Cardiac muscle cell (in vitro differentiated cells and primary cell): ENCODE measurements around the gene PLA1A. TPM values are rescaled to one million over a fixed set of nuclear protein-coding genes. Genes with fewer than 3 reads are reported as not detected.

Experiments used
- DNase-seq, 2 donors: peaks; one replicate each; pipeline versions ENCODE4 v3.0.0 to v3.0.0-alpha.2; 2010 to 2017; ENCODE audit warnings: low read depth in 1 of 2, low spot score in 1 of 2
- H3K27ac ChIP-seq: fragments of 200-600 bp; sonication (generic); 2 replicates; pipeline ENCODE4 v1.5.1; 2016
- H3K27me3 ChIP-seq: fragments of 200-600 bp; sonication (generic); 2 replicates; pipeline ENCODE4 v1.6.0; 2016; ENCODE audit warnings: control low read depth
- H3K36me3 ChIP-seq: fragments of 200-600 bp; sonication (generic); 2 replicates; pipeline ENCODE4 v1.5.1; 2016; ENCODE audit warnings: control low read depth
- H3K4me1 ChIP-seq: fragments of 200-600 bp; sonication (generic); 2 replicates; pipeline ENCODE4 v1.8.1; 2017; ENCODE audit warnings: low read depth, mild to moderate bottlenecking, mixed run types
- H3K4me3 ChIP-seq: fragments of 200-600 bp; sonication (generic); 2 replicates; pipeline ENCODE4 v1.5.1; 2016; ENCODE audit warnings: mild to moderate bottlenecking
- H3K9me3 ChIP-seq: fragments of 200-600 bp; sonication (generic); 2 replicates; pipeline ENCODE4 v1.5.1; 2017; ENCODE audit warnings: low read depth, mild to moderate bottlenecking, control low read depth
- polyA plus RNA-seq: library from polyadenylated mRNA; unstranded; fragments of >200 nt; fragmentation: Nextera tagmentation; extraction: Ambion mirVana; gene quantifications from 2 replicates; pipeline ENCODE4 v1.2.1, GENCODE V29; 2016
- total RNA-seq: library from RNA; depleted of rRNA; stranded (reverse); fragments of >200 nt; gene quantifications from 2 replicates; pipeline ENCODE4 v1.2.3, GENCODE V29; 2016
- TF ChIP-seq, protein P1 (sequence below): IDR thresholded peaks from 2 replicates; pipeline ENCODE4 v1.5.1; 2012; ENCODE audit warnings: low read depth, mild to moderate bottlenecking, low read length

Gene PLA1A
- total and polyA plus RNA-seq, 2 experiments from 2014 or later = 0.07 TPM; not detected in 1

DNA sequence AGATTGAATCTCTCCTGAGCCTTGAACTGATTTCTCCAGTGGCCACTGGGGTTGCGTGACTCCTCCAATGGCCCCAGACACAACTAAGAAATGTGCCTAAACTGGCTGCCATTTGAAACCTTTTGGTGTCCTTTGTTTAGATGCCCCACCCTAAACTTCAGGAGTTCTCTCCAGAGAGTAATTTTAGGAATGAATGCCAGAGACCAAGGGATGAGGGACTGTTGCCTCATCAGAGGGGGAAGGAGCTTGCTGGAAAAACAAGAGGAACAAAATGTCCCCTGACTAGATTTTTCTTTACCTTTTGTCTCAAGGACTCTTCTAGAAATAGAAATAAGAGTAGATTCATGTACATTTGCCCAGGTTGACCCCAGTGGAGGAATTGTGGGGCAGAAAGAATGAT, 26.5 kb upstream of the PLA1A start:
- TF ChIP-seq, protein P1, sequence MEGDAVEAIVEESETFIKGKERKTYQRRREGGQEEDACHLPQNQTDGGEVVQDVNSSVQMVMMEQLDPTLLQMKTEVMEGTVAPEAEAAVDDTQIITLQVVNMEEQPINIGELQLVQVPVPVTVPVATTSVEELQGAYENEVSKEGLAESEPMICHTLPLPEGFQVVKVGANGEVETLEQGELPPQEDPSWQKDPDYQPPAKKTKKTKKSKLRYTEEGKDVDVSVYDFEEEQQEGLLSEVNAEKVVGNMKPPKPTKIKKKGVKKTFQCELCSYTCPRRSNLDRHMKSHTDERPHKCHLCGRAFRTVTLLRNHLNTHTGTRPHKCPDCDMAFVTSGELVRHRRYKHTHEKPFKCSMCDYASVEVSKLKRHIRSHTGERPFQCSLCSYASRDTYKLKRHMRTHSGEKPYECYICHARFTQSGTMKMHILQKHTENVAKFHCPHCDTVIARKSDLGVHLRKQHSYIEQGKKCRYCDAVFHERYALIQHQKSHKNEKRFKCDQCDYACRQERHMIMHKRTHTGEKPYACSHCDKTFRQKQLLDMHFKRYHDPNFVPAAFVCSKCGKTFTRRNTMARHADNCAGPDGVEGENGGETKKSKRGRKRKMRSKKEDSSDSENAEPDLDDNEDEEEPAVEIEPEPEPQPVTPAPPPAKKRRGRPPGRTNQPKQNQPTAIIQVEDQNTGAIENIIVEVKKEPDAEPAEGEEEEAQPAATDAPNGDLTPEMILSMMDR = no peak
- H3K9me3 ChIP-seq = no peaks in the 10 kb centered on the region
- H3K27ac ChIP-seq = no peak overlapping the region
- no peaks in the 10 kb centered on the region for H3K36me3 ChIP-seq
- no peak for DNase-seq
- no peaks in the 10 kb centered on the region for H3K27me3 ChIP-seq
- H3K4me3 ChIP-seq = no peak overlapping the region
- no peaks in the 10 kb centered on the region for H3K4me1 ChIP-seq

DNA sequence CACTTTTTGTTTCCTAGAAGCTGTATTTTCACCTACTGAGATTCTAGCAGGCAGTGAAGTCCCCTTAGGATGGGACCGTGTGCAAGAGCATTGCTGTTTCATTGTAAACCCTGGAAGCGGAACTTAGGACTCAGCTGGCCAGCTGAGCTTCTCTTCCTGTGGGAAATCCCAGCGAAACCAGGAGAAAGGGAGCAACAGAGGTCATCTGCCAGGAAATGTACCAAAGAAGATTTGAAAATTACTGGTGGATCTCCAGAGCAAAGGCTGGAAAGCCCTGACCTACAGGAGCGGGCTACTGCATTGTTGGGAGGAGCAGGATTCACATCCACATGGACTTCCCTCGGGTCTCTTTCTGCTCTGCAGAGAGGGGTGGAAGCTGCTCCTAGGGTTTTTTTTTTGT, 26.0 kb upstream of the PLA1A start:
- Histone ChIP-seq H3K27me3 (no peaks in the 10 kb centered on the region), H3K9me3 (no peaks in the 10 kb centered on the region), H3K4me3 (no peak overlapping the region), H3K27ac (no peak overlapping the region), H3K36me3 (no peaks in the 10 kb centered on the region), H3K4me1 (no peaks in the 10 kb centered on the region)
- DNase-seq = no peak
- TF ChIP-seq, protein P1 = no peak

DNA sequence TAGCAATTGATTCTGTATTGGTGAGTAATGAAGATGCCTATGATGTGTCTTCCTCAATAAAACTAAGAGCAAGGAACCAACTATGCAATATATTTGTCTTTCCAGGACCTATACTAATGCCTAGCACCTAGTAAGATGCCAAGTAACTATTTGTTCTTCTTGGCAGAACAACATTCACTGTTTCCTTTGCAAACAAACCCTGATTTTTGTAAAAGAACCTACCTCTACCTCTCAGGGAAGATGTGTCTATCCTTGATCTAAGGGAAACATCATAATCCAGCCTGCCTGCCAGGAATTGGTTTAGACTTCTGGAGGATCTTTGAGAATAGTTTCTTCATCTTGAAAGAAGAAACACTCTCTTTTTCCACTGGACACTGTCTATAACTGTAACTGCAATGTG, 22.2 kb upstream of the PLA1A start:
- H3K9me3 ChIP-seq = no peaks in the 10 kb centered on the region
- H3K36me3 ChIP-seq = no peaks in the 10 kb centered on the region
- no peaks in the 10 kb centered on the region for H3K27me3 ChIP-seq
- TF ChIP-seq, protein P1 = no peak
- no peak for DNase-seq
- no peaks in the 10 kb centered on the region for H3K4me1 ChIP-seq
- H3K27ac ChIP-seq = no peak overlapping the region
- H3K4me3 ChIP-seq = no peak overlapping the region

DNA sequence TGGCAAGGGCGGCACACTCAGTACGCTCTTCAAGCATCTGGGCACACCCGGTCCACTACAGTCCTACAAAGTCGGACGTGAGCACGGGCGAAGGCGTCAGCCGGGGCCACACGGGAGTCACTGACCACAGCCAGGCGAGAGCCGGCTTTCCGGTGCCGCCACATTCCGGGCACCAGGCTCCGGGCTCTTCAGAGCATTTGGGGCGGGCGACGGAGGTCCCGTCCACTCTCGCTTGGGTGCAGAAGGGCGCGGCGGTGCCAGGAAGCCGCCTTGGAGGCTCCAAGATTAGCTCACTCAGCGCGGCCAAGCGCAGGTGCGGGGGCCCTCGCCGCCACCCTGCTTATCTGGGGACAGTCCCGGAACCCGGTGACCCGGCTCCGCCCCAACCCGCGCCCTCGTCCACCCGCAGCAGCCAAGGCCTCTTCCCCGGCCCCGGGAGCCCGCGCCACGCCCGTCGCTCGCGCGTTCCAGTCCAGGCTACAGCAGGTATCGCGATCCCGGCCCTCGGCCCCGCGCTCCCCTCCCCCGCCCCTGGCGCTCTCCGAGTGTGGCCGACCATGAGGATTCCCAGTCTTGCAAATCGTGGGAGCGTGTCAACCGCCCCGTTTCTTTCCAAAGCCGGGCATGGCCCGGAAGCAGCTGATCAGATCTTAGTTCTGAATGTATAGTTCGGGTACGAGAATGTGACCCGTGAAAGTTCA, 18.2 kb upstream of the PLA1A start, which contains the start of gene ADPRH:
Gene ADPRH (plus strand): TSS at position 127 of the 701 bp plus-strand sequence. CDS start 2,678 bp downstream, outside the sequence.
- peak within 1 kb of the TSS; percentile 38 for H3K4me3 ChIP-seq
- no peaks in the 10 kb centered on the region for H3K9me3 ChIP-seq
- H3K36me3 ChIP-seq = no peaks in the 10 kb centered on the region
- H3K27ac ChIP-seq = peak within 1 kb of the TSS; percentile 64
- peak; percentile 81 to 85 for DNase-seq
- no peaks in the 10 kb centered on the region for H3K4me1 ChIP-seq
- H3K27me3 ChIP-seq = no peaks in the 10 kb centered on the region
- TF ChIP-seq, protein P1 = no peak

DNA sequence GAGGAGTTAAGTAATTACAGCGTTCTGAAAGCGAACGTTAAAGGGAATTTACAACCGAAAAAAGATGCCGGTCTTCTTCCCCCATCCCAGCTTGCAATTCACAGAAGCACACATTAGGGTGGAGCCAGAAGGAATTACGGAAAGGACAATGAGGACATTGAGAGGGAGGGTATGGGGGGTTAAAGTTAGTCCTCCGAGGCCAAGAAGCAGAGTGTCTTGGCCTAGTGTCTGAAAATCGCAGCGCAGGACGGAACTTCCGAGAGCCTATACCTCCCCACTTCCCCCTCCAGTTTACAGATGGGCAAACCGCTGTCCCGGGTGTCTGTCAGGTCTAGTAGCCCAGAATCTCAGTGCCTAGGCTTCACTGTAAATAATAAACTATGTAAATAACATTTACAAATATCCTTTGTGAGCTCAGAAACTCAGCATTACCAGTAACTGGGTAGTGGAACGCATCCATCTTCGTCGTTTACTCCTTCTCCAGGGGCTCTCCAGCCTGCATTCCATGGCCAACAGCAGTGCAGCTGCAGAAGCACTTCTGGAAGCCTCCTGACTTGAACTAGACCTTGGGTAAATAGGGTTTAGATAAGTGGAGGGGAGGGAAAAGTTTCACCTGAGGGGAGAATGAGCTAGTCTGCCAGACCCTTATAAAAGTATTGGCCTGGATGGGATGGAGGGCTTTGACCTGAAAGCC, 17.5 kb upstream of the PLA1A start:
- DNase-seq = peak; percentile 23 to 58
- Histone ChIP-seq H3K27me3 (no peaks in the 10 kb centered on the region), H3K36me3 (no peaks in the 10 kb centered on the region), H3K4me1 (no peaks in the 10 kb centered on the region), H3K4me3 (peak overlapping the region; percentile 38), H3K9me3 (no peaks in the 10 kb centered on the region), H3K27ac (peak overlapping the region; percentile 64)
- TF ChIP-seq, protein P1 = no peak
